Gastroesophageal sphincter (tissue), 3 donors: ENCODE data around the gene NEK4.

Experiments
- CTCF ChIP-seq, 4 experiments: fragments of 200-600 bp in 2 of 4; fragments of 450-650 bp in 2 of 4; sonication (generic) in 1 of 4; IDR thresholded peaks; one replicate each; pipeline ENCODE4 v1.5.1; 2017 to 2019; ENCODE audit warnings: antibody characterized with exemption in 4 of 4, mild to moderate bottlenecking in 2 of 4, moderate library complexity in 2 of 4
- EP300 ChIP-seq: sonication (generic); formaldehyde crosslinking; IDR thresholded peaks from one replicate; pipeline ENCODE4 v1.6.1; 2017; ENCODE audit warnings: antibody characterized with exemption, mild to moderate bottlenecking
- POLR2A ChIP-seq, 2 donors: fragments of 450-650 bp; IDR thresholded peaks; one replicate each; pipeline ENCODE4 v1.6.1; 2017; ENCODE audit warnings: antibody characterized with exemption in 2 of 2, mild to moderate bottlenecking in 2 of 2, moderate library complexity in 1 of 2
- POLR2AphosphoS5 ChIP-seq: sonication (generic); formaldehyde crosslinking; IDR thresholded peaks from one replicate; pipeline ENCODE4 v1.6.1; 2017; ENCODE audit warnings: antibody characterized with exemption

GRCh38 chr3:52693071-52693470 is 77.7 kb downstream of the NEK4 start:
- no peak for TF ChIP-seq POLR2AphosphoS5
- no peak for TF ChIP-seq CTCF (IDR thresholded peaks at IDR 0.05)
- TF ChIP-seq POLR2A (IDR thresholded peaks at IDR 0.05), result no peak
- no peak for TF ChIP-seq EP300
